ENCODE data around the gene ZNF521. TPM values are rescaled to one million over a fixed set of nuclear protein-coding genes. Genes with fewer than 3 reads are reported as not detected.

Gene ZNF521
- total and polyA plus RNA-seq, 10 donors: 2.9 to 136 (median 71.8) TPM

DNA sequence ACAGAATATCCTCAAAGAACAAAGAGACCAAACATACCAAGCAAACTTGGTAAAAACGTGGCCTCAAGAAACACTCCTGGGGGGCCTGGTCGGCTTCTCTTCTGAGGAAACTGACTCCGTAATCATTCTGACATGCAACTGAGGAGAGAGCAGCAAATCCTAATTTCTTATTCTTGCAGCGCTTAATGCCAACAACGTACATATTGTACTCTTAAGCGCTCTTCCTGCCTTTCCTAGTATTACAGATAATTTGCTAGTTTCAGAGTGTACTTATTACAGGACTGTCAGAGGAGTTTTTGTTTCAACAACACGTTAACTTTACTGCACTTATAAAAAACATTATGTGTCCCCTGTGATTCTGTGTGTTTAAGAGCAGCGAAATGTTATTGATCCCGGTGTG is 64.9 kb downstream of the ZNF521 start:
- Histone ChIP-seq H3K9me3 (no peaks in the 10 kb centered on the region), H3K4me3 (no peak overlapping the region), H3K4me1 (peaks cover 2 to 32% (median 14%) of the 10 kb centered on the region in 6 donors), H3K27ac (no peak overlapping the region), H3K36me3 (no peaks in the 10 kb centered on the region), H3K27me3 (replicated peaks in 1 of 7) (peaks cover 0 to 3% (median 0%) of the 10 kb centered on the region in 7 donors)
- WGBS, 5 donors: 84 to 89% (median 87%) methylated on average over 9 of the region's 9 CpGs
- intact Hi-C loops (cut with DNase I; ENCODE audit: low total_unique reads): no loop called here
- DNase-seq: no peak
- TF ChIP-seq POLR2A (IDR thresholded peaks at IDR 0.05): no peak
- TF ChIP-seq POLR2AphosphoS5 (IDR thresholded peaks at IDR 0.05): no peak
- TF ChIP-seq, protein P1, sequence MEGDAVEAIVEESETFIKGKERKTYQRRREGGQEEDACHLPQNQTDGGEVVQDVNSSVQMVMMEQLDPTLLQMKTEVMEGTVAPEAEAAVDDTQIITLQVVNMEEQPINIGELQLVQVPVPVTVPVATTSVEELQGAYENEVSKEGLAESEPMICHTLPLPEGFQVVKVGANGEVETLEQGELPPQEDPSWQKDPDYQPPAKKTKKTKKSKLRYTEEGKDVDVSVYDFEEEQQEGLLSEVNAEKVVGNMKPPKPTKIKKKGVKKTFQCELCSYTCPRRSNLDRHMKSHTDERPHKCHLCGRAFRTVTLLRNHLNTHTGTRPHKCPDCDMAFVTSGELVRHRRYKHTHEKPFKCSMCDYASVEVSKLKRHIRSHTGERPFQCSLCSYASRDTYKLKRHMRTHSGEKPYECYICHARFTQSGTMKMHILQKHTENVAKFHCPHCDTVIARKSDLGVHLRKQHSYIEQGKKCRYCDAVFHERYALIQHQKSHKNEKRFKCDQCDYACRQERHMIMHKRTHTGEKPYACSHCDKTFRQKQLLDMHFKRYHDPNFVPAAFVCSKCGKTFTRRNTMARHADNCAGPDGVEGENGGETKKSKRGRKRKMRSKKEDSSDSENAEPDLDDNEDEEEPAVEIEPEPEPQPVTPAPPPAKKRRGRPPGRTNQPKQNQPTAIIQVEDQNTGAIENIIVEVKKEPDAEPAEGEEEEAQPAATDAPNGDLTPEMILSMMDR (IDR thresholded peaks at IDR 0.05 in 8 of 11, conservative IDR thresholded peaks at IDR 0.05 in 3 of 11): no peak

DNA sequence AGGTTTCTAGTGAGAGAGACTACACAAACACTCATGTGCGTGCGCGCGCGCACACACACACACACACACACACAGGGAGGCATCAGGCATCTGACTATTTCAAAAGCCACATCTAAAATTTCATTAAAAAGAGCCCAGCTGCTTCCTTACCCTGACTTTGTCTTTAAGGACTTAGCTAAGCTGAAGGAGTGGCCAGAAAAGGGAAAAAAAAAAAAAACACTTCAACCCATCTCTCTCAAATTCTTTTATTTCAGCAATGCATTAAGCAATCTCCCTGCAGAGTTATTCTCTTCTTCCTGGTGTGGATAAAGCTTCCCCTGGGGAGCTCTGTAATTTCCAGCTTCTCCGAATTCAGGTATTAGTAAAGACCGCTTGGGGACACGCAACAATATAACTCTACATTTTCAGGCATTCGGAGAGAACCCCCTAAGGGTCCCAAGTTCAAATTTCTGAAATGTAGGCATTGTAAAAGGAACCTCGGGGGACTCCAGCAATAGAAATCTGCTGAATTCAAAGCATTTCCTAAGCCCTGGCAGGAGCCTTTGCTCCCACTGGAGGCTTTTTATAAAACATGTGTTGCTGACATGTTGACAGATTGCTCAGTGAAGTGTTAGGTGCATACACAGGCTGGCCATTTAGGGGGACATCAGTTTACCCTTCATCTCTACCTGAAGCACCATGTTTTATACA is 67.0 kb downstream of the ZNF521 start:
- no peaks in the 10 kb centered on the region for H3K36me3 ChIP-seq
- H3K9me3 ChIP-seq: no peaks in the 10 kb centered on the region
- H3K27ac ChIP-seq: no peak overlapping the region
- WGBS, 5 donors: 54 to 75% (median 70%) methylated on average over 10 of the region's 10 CpGs
- no peak overlapping the region for H3K4me3 ChIP-seq
- intact Hi-C loops (cut with DNase I; ENCODE audit: low total_unique reads): no loop called here
- H3K27me3 ChIP-seq (replicated peaks in 1 of 7): peaks cover 0 to 8% (median 0%) of the 10 kb centered on the region in 7 donors
- H3K4me1 ChIP-seq: peaks cover 2 to 35% (median 21%) of the 10 kb centered on the region in 6 donors
- DNase-seq: no peak
- TF ChIP-seq POLR2AphosphoS5 (IDR thresholded peaks at IDR 0.05): no peak
- TF ChIP-seq, protein P1 (IDR thresholded peaks at IDR 0.05 in 8 of 11, conservative IDR thresholded peaks at IDR 0.05 in 3 of 11): no peak
- no peak for TF ChIP-seq POLR2A (IDR thresholded peaks at IDR 0.05)

DNA sequence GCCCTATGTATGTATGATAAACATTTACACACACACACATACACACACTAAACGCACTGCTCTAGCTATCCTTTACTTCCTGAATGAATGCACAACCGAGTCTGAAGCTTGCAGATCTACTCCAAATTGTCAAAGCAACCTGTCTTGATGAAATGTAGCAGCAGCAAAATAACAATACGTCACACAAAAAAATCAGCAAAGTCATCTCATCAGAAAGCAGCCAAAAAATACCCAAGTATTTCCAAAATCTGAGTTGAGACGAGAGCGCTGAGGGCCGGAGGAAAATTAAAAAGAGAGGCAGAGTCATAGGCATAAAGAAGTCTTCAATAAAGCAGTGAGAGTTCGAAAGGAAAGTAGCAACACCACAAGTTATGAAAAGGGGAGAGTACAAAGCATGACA is 67.7 kb downstream of the ZNF521 start:
- H3K4me1 ChIP-seq: peaks cover 2 to 34% (median 21%) of the 10 kb centered on the region in 6 donors
- no peaks in the 10 kb centered on the region for H3K9me3 ChIP-seq
- intact Hi-C loops (cut with DNase I; ENCODE audit: low total_unique reads): no loop called here
- H3K4me3 ChIP-seq: no peak overlapping the region
- no peaks in the 10 kb centered on the region for H3K36me3 ChIP-seq
- no peak for DNase-seq
- WGBS, 5 donors: 44 to 63% (median 49%) methylated on average over 7 of the region's 7 CpGs
- H3K27ac ChIP-seq: no peak overlapping the region
- TF ChIP-seq POLR2AphosphoS5 (IDR thresholded peaks at IDR 0.05) (no peak), POLR2A (IDR thresholded peaks at IDR 0.05) (no peak)
- TF ChIP-seq, protein P1 (IDR thresholded peaks at IDR 0.05 in 8 of 11, conservative IDR thresholded peaks at IDR 0.05 in 3 of 11): no peak
- peaks cover 0 to 8% (median 0%) of the 10 kb centered on the region in 7 donors for H3K27me3 ChIP-seq (replicated peaks in 1 of 7)

DNA sequence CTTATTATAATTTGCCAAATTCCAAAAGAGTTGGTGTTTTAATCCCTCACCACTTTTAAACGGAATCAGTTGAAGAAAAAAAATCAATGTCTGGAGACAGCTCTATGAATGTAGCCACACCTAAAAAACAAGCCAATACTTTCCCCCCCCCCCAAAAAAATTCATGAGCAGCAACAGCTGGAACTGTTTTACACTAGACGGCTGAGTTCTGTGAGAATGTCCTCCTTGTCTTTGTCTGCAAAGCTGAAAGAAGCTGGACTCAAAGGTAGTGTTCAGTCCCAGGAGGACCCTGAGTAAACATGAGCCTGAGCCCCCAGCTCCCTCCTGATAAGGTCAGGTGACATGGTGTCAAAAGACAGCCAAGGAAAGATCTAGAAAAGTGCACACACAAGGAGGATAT is 68.2 kb downstream of the ZNF521 start:
- intact Hi-C loops (cut with DNase I; ENCODE audit: low total_unique reads): no loop called here
- H3K9me3 ChIP-seq: no peaks in the 10 kb centered on the region
- H3K36me3 ChIP-seq: no peaks in the 10 kb centered on the region
- no peak overlapping the region for H3K4me3 ChIP-seq
- H3K4me1 ChIP-seq: peaks cover 2 to 32% (median 21%) of the 10 kb centered on the region in 6 donors
- no peak overlapping the region for H3K27ac ChIP-seq
- 63 to 90% (median 74%) methylated on average over 2 of the region's 2 CpGs for WGBS, 5 donors
- DNase-seq: no peak
- TF ChIP-seq, protein P1 (IDR thresholded peaks at IDR 0.05 in 8 of 11, conservative IDR thresholded peaks at IDR 0.05 in 3 of 11): no peak
- TF ChIP-seq POLR2A (IDR thresholded peaks at IDR 0.05) (no peak), POLR2AphosphoS5 (IDR thresholded peaks at IDR 0.05) (no peak)
- peaks cover 0 to 8% (median 0%) of the 10 kb centered on the region in 7 donors for H3K27me3 ChIP-seq (replicated peaks in 1 of 7)
